Ovary (tissue), 3 donors: ENCODE data around the gene MRPS5.

Experiments
- POLR2A ChIP-seq: fragments of 450-650 bp; IDR thresholded peaks from one replicate; pipeline ENCODE4 v1.6.1; 2017; ENCODE audit warnings: antibody characterized with exemption, mild to moderate bottlenecking, moderate library complexity
- TF ChIP-seq, protein P1 (sequence below), 3 donors: fragments of 450-650 bp in 2 of 3; fragments of 200-600 bp in 1 of 3; IDR thresholded peaks; one replicate each; pipeline versions ENCODE4 v1.5.1 to v1.8.0; 2016 to 2022; ENCODE audit warnings: antibody characterized with exemption in 3 of 3, mild to moderate bottlenecking in 1 of 3
- donor health status: DM: no; HTN: no; CAD: no.

- TF ChIP-seq, protein P1, sequence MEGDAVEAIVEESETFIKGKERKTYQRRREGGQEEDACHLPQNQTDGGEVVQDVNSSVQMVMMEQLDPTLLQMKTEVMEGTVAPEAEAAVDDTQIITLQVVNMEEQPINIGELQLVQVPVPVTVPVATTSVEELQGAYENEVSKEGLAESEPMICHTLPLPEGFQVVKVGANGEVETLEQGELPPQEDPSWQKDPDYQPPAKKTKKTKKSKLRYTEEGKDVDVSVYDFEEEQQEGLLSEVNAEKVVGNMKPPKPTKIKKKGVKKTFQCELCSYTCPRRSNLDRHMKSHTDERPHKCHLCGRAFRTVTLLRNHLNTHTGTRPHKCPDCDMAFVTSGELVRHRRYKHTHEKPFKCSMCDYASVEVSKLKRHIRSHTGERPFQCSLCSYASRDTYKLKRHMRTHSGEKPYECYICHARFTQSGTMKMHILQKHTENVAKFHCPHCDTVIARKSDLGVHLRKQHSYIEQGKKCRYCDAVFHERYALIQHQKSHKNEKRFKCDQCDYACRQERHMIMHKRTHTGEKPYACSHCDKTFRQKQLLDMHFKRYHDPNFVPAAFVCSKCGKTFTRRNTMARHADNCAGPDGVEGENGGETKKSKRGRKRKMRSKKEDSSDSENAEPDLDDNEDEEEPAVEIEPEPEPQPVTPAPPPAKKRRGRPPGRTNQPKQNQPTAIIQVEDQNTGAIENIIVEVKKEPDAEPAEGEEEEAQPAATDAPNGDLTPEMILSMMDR (IDR thresholded peaks at IDR 0.05) = no peak
- no peak for TF ChIP-seq POLR2A
These were observed 78.9 kb downstream of the MRPS5 start for GRCh38 chr2:95042472-95043271.
